HEK293 (cell line): ENCODE data around the gene MEAF6.

Experiments used
- BCL11A ChIP-seq: fragments of 450-650 bp; formaldehyde crosslinking; IDR thresholded peaks from 2 replicates; pipeline ENCODE4 v1.5.1; 2016; ENCODE audit warnings: low read depth, missing biosample characterization, missing genetic modification characterization
- REST ChIP-seq: fragments of 450-650 bp; formaldehyde crosslinking; IDR thresholded peaks from 2 replicates; pipeline ENCODE4 v1.5.1; 2016; ENCODE audit warnings: missing biosample characterization, missing genetic modification characterization
- TCF7L2 ChIP-seq: IDR thresholded peaks from 2 replicates; pipeline ENCODE4 v1.6.1; 2011; ENCODE audit warnings: low read depth, mild to moderate bottlenecking, inconsistent platforms, low read length, moderate library complexity, borderline replicate concordance
- TRIM28 ChIP-seq: IDR thresholded peaks from 2 replicates; pipeline ENCODE4 v1.6.1; 2011; ENCODE audit warnings: low read length, control low read depth, borderline replicate concordance
- ZFP37 ChIP-seq: fragments of 450-650 bp; formaldehyde crosslinking; IDR thresholded peaks from 2 replicates; pipeline ENCODE4 v1.5.1; 2016; ENCODE audit warnings: missing biosample characterization, missing genetic modification characterization
- ZNF274 ChIP-seq, 2 experiments: fragments of 200-500 bp in 1 of 2; fragments of 450-650 bp in 1 of 2; sonication (Bioruptor generic) in 1 of 2; formaldehyde crosslinking in 1 of 2; IDR thresholded peaks; 2 replicates each; pipeline versions ENCODE4 v1.5.1 to v1.6.1; 2014 to 2016; ENCODE audit warnings: borderline replicate concordance in 1 of 2, inconsistent platforms in 1 of 2, low read length in 1 of 2, missing biosample characterization in 1 of 2, missing genetic modification characterization in 1 of 2
- ZNF335 ChIP-seq: fragments of 450-650 bp; formaldehyde crosslinking; conservative IDR thresholded peaks from 2 replicates; pipeline ENCODE4 v1.5.1; 2016; ENCODE audit warnings: missing biosample characterization, missing genetic modification characterization
- ZNF660 ChIP-seq: fragments of 450-650 bp; IDR thresholded peaks from 2 replicates; pipeline ENCODE4 v1.5.1; 2018; ENCODE audit warnings: missing biosample characterization, mild to moderate bottlenecking, missing genetic modification characterization
- TF ChIP-seq, protein P1 (sequence below): fragments of 450-650 bp; formaldehyde crosslinking; IDR thresholded peaks from 2 replicates; pipeline ENCODE4 v1.5.1; 2016; ENCODE audit warnings: missing biosample characterization, missing genetic modification characterization
- TF ChIP-seq, protein P2 (sequence below): fragments of 450-650 bp; formaldehyde crosslinking; IDR thresholded peaks from 2 replicates; pipeline ENCODE4 v1.5.1; 2016; ENCODE audit warnings: missing biosample characterization, missing genetic modification characterization, borderline replicate concordance

GRCh38 chr1:37473431-37474045 is 41.0 kb downstream of the MEAF6 start:
- TF ChIP-seq TRIM28 (no peak), ZFP37 (no peak), ZNF274 (IDR thresholded peaks at IDR 0.05; ENCODE audit: low read length) (no peak), ZNF274 (tag by site-specific recombination; IDR thresholded peaks at IDR 0.05; ENCODE audit: borderline replicate concordance) (no peak), REST (tag by site-specific recombination) (no peak), BCL11A (no peak), ZNF335 (tag by site-specific recombination) (no peak), TCF7L2 (no peak), ZNF660 (tag by site-specific recombination) (no peak)
- TF ChIP-seq, protein P1, sequence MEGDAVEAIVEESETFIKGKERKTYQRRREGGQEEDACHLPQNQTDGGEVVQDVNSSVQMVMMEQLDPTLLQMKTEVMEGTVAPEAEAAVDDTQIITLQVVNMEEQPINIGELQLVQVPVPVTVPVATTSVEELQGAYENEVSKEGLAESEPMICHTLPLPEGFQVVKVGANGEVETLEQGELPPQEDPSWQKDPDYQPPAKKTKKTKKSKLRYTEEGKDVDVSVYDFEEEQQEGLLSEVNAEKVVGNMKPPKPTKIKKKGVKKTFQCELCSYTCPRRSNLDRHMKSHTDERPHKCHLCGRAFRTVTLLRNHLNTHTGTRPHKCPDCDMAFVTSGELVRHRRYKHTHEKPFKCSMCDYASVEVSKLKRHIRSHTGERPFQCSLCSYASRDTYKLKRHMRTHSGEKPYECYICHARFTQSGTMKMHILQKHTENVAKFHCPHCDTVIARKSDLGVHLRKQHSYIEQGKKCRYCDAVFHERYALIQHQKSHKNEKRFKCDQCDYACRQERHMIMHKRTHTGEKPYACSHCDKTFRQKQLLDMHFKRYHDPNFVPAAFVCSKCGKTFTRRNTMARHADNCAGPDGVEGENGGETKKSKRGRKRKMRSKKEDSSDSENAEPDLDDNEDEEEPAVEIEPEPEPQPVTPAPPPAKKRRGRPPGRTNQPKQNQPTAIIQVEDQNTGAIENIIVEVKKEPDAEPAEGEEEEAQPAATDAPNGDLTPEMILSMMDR, result 0 out of 2 replicates have a peak, but pooled peaks have one; percentile 9
- TF ChIP-seq, protein P2, sequence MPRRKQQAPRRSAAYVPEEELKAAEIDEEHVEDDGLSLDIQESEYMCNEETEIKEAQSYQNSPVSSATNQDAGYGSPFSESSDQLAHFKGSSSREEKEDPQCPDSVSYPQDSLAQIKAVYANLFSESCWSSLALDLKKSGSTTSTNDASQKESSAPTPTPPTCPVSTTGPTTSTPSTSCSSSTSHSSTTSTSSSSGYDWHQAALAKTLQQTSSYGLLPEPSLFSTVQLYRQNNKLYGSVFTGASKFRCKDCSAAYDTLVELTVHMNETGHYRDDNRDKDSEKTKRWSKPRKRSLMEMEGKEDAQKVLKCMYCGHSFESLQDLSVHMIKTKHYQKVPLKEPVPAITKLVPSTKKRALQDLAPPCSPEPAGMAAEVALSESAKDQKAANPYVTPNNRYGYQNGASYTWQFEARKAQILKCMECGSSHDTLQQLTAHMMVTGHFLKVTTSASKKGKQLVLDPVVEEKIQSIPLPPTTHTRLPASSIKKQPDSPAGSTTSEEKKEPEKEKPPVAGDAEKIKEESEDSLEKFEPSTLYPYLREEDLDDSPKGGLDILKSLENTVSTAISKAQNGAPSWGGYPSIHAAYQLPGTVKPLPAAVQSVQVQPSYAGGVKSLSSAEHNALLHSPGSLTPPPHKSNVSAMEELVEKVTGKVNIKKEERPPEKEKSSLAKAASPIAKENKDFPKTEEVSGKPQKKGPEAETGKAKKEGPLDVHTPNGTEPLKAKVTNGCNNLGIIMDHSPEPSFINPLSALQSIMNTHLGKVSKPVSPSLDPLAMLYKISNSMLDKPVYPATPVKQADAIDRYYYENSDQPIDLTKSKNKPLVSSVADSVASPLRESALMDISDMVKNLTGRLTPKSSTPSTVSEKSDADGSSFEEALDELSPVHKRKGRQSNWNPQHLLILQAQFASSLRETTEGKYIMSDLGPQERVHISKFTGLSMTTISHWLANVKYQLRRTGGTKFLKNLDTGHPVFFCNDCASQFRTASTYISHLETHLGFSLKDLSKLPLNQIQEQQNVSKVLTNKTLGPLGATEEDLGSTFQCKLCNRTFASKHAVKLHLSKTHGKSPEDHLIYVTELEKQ (tag by site-specific recombination), result no peak
